Measurements from ENCODE around the gene ONECUT2. TPM values are rescaled to one million over a fixed set of nuclear protein-coding genes. Genes with fewer than 3 reads are reported as not detected.
"Not testable (repeated sequence)": the region's sequence is repeated elsewhere in the genome, so short reads cannot be mapped to it uniquely, and the experiment has no call there.

Gene ONECUT2
- total RNA-seq, 1 experiment from 2014 or later, result 4.3 TPM

GRCh38 chr18:57390044-57390443 lies 45.1 kb upstream of the ONECUT2 start:
- ChIA-PET RAD21 (ENCODE audit: low non-redundant PET in 1 of 2, low total read pairs in 2 of 2, uncharacterized antibody in 2 of 2, unreplicated experiment in 2 of 2) (no interaction called here), POLR2A (no interaction called here), CTCF (interaction anchor here (0.7 kb wide), 1 partner anchor 109 kb away, joined by 3 read pairs; no protein-coding TSS in a partner anchor)
- intact Hi-C loops (cut with micrococcal nuclease), result no loop called here
- no peak overlapping the region for H3K9ac ChIP-seq (ENCODE audit: low read length)
- no peaks in the 10 kb centered on the region for H3K36me3 ChIP-seq (ENCODE audit: control insufficient read depth in 1 of 2, insufficient read depth in 2 of 2, low read length in 2 of 2)
- H3K9me3 ChIP-seq (ENCODE audit: control insufficient read depth in 1 of 2, insufficient read depth in 1 of 2, low read depth in 1 of 2, low read length in 2 of 2), result no peaks in the 10 kb centered on the region
- H4K20me1 ChIP-seq (ENCODE audit: insufficient read depth), result no peaks in the 10 kb centered on the region
- no peak overlapping the region for H2AFZ ChIP-seq (ENCODE audit: low read depth, low read length, poor library complexity, severe bottlenecking)
- H3K4me1 ChIP-seq (ENCODE audit: control insufficient read depth in 1 of 2, insufficient read depth in 2 of 2, low read length in 2 of 2), result no peaks in the 10 kb centered on the region
- BruUV-seq (replicated peaks), result no TSS peak
- ATAC-seq, result no peak
- TF ChIP-seq, protein P1, sequence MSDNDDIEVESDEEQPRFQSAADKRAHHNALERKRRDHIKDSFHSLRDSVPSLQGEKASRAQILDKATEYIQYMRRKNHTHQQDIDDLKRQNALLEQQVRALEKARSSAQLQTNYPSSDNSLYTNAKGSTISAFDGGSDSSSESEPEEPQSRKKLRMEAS (IDR thresholded peaks at IDR 0.05), result no peak
- TF ChIP-seq CTCF (IDR thresholded peaks at IDR 0.05 in 2 of 3, conservative IDR thresholded peaks at IDR 0.05 in 1 of 3; ENCODE audit: borderline replicate concordance in 1 of 3, insufficient read depth in 1 of 3, low read depth in 2 of 3, low read length in 2 of 3), result no peak
- TF ChIP-seq ELF1 (IDR thresholded peaks at IDR 0.05; ENCODE audit: borderline replicate concordance, low read depth), result no peak
- no peak for TF ChIP-seq ZNF274 (IDR thresholded peaks at IDR 0.05; ENCODE audit: low read depth, low read length)
- TF ChIP-seq TCF7L2 (IDR thresholded peaks at IDR 0.05; ENCODE audit: borderline replicate concordance, extremely low read depth, insufficient read depth, insufficient read length), result no peak
- TF ChIP-seq, protein P2, sequence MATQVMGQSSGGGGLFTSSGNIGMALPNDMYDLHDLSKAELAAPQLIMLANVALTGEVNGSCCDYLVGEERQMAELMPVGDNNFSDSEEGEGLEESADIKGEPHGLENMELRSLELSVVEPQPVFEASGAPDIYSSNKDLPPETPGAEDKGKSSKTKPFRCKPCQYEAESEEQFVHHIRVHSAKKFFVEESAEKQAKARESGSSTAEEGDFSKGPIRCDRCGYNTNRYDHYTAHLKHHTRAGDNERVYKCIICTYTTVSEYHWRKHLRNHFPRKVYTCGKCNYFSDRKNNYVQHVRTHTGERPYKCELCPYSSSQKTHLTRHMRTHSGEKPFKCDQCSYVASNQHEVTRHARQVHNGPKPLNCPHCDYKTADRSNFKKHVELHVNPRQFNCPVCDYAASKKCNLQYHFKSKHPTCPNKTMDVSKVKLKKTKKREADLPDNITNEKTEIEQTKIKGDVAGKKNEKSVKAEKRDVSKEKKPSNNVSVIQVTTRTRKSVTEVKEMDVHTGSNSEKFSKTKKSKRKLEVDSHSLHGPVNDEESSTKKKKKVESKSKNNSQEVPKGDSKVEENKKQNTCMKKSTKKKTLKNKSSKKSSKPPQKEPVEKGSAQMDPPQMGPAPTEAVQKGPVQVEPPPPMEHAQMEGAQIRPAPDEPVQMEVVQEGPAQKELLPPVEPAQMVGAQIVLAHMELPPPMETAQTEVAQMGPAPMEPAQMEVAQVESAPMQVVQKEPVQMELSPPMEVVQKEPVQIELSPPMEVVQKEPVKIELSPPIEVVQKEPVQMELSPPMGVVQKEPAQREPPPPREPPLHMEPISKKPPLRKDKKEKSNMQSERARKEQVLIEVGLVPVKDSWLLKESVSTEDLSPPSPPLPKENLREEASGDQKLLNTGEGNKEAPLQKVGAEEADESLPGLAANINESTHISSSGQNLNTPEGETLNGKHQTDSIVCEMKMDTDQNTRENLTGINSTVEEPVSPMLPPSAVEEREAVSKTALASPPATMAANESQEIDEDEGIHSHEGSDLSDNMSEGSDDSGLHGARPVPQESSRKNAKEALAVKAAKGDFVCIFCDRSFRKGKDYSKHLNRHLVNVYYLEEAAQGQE (IDR thresholded peaks at IDR 0.05; ENCODE audit: low read depth), result no peak
- no peak for TF ChIP-seq CEBPB (IDR thresholded peaks at IDR 0.05; ENCODE audit: low read depth)
- no peak for TF ChIP-seq POLR2A (IDR thresholded peaks at IDR 0.05; ENCODE audit: borderline replicate concordance, extremely low read depth, insufficient read depth, insufficient read length)
- no peak for TF ChIP-seq SP1 (IDR thresholded peaks at IDR 0.05; ENCODE audit: low read depth)
- no peak for TF ChIP-seq ZFX (IDR thresholded peaks at IDR 0.05)
- TF ChIP-seq RAD21 (IDR thresholded peaks at IDR 0.05; ENCODE audit: low read depth), result no peak
- TF ChIP-seq, protein P3, sequence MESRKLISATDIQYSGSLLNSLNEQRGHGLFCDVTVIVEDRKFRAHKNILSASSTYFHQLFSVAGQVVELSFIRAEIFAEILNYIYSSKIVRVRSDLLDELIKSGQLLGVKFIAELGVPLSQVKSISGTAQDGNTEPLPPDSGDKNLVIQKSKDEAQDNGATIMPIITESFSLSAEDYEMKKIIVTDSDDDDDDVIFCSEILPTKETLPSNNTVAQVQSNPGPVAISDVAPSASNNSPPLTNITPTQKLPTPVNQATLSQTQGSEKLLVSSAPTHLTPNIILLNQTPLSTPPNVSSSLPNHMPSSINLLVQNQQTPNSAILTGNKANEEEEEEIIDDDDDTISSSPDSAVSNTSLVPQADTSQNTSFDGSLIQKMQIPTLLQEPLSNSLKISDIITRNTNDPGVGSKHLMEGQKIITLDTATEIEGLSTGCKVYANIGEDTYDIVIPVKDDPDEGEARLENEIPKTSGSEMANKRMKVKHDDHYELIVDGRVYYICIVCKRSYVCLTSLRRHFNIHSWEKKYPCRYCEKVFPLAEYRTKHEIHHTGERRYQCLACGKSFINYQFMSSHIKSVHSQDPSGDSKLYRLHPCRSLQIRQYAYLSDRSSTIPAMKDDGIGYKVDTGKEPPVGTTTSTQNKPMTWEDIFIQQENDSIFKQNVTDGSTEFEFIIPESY (IDR thresholded peaks at IDR 0.05; ENCODE audit: extremely low read depth, insufficient replicate concordance, low read length), result no peak
- no peak for TF ChIP-seq POLR2AphosphoS5 (IDR thresholded peaks at IDR 0.05; ENCODE audit: low read depth, low read length)
- H3K79me2 ChIP-seq (ENCODE audit: insufficient read depth, low read length), result no peaks in the 10 kb centered on the region
- H3K4me2 ChIP-seq (ENCODE audit: low read length), result no peak overlapping the region
- H3K27me3 ChIP-seq (ENCODE audit: insufficient read depth, low read length), result peaks cover 29% of the 10 kb centered on the region
- DNase-seq (ENCODE audit: low read depth, low spot score), result no peak
- H3K27ac ChIP-seq (ENCODE audit: low read depth, low read length), result no peak overlapping the region
- H3K4me3 ChIP-seq (replicated peaks in 1 of 2; ENCODE audit: low read depth in 1 of 2, low read length in 2 of 2), result no peak overlapping the region
- H3K9me2 ChIP-seq (ENCODE audit: insufficient read depth), result no peaks in the 10 kb centered on the region

DNA sequence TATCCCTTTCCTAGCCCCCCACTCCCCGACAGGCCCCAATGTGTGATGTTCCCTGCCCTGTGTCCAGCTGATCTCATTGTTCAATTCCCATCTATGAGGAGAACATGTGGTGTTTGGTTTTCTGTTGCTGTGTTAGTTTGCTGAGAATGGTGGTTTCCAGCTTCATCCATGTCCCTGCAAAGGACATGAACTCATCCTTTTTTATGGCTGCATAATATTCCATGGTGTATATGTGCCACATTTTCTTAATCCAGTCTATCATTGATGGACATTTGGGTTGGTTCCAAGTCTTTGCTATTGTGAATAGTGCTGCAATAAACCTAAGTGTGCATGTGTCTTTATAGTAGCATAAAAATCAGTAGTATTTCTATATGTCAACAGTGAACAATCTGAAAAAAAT lies 40.4 kb upstream of the ONECUT2 start:
- H3K9me2 ChIP-seq (ENCODE audit: insufficient read depth); H4K20me1 ChIP-seq (ENCODE audit: insufficient read depth); H3K79me2 ChIP-seq (ENCODE audit: insufficient read depth, low read length); H3K9ac ChIP-seq (ENCODE audit: low read length); RAD21 ChIA-PET (ENCODE audit: low non-redundant PET in 1 of 2, low total read pairs in 2 of 2, uncharacterized antibody in 2 of 2, unreplicated experiment in 2 of 2); H3K4me1 ChIP-seq (ENCODE audit: control insufficient read depth in 1 of 2, insufficient read depth in 2 of 2, low read length in 2 of 2); H3K27ac ChIP-seq (ENCODE audit: low read depth, low read length); ATAC-seq; H3K4me3 ChIP-seq (replicated peaks in 1 of 2; ENCODE audit: low read depth in 1 of 2, low read length in 2 of 2); H3K4me2 ChIP-seq (ENCODE audit: low read length); POLR2A ChIA-PET; H3K9me3 ChIP-seq (ENCODE audit: control insufficient read depth in 1 of 2, insufficient read depth in 1 of 2, low read depth in 1 of 2, low read length in 2 of 2); CTCF ChIA-PET; H3K36me3 ChIP-seq (ENCODE audit: control insufficient read depth in 1 of 2, insufficient read depth in 2 of 2, low read length in 2 of 2); intact Hi-C loops (cut with micrococcal nuclease); DNase-seq (ENCODE audit: low read depth, low spot score); BruUV-seq (replicated peaks); H2AFZ ChIP-seq (ENCODE audit: low read depth, low read length, poor library complexity, severe bottlenecking): not testable (repeated sequence)
- H3K27me3 ChIP-seq (ENCODE audit: insufficient read depth, low read length), result peaks cover 17% of the 10 kb centered on the region; the same call in 1 of the 2 replicates

All from HCT116 (cell line).